HEK293 (cell line): Measurements from ENCODE around the gene WHRN.

ENCODE experiments used
- CTCF ChIA-PET: fragments of 350-600 bp; formaldehyde crosslinking; extraction: SDS; loops from one replicate; lab custom pipeline; 2021; ENCODE audit warnings: antibody characterized with exemption; lab: Yijun Ruan, JAX
- POLR2A ChIA-PET: fragments of 300-600 bp; formaldehyde crosslinking; extraction: SDS; loops from one replicate; lab custom pipeline; 2020; ENCODE audit warnings: antibody characterized with exemption, inconsistent platforms; lab: Yijun Ruan, JAX
- H3K27ac ChIP-seq: fragments of 200-500 bp; sonication (Bioruptor generic); 2 replicates; pipeline ENCODE4 v1.5.1; 2014; ENCODE audit warnings: low read depth, low read length, control low read depth, inconsistent platforms; ENCODE audit errors: extremely low read depth
- H3K36me3 ChIP-seq, 2 experiments: fragments of 200-500 bp in 1 of 2; sonication (Bioruptor generic) in 1 of 2; 1 replicate in 1 of 2; 2 replicates in 1 of 2; pipeline ENCODE4 v1.5.1; 2014 to 2017; ENCODE audit warnings: inconsistent platforms in 2 of 2, low read length in 2 of 2; ENCODE audit not compliant: control insufficient read depth in 2 of 2, insufficient read depth in 1 of 2
- H3K4me1 ChIP-seq: fragments of 200-500 bp; sonication (Bioruptor generic); 2 replicates; pipeline ENCODE4 v1.5.1; 2014; ENCODE audit warnings: mild to moderate bottlenecking, low read length, inconsistent platforms; ENCODE audit not compliant: control insufficient read depth, insufficient read depth
- H3K4me3 ChIP-seq: 2 replicates; pipeline ENCODE4 v1.5.1; 2011; ENCODE audit warnings: low read depth, mild to moderate bottlenecking, control low read depth, low read length, moderate library complexity
- H3K9me3 ChIP-seq: fragments of 200-500 bp; sonication (Bioruptor generic); 2 replicates; pipeline ENCODE4 v1.5.1; 2014; ENCODE audit warnings: low read depth, low read length, inconsistent platforms; ENCODE audit not compliant: control insufficient read depth, insufficient read depth
- OSR2 ChIP-seq: fragments of 450-650 bp; formaldehyde crosslinking; IDR thresholded peaks from 2 replicates; pipeline ENCODE4 v1.5.1; 2016; ENCODE audit warnings: missing biosample characterization, missing genetic modification characterization
- YY2 ChIP-seq: fragments of 450-650 bp; formaldehyde crosslinking; IDR thresholded peaks from 2 replicates; pipeline ENCODE4 v1.5.1; 2016; ENCODE audit warnings: missing biosample characterization, missing genetic modification characterization
- ZNF175 ChIP-seq: fragments of 450-650 bp; formaldehyde crosslinking; IDR thresholded peaks from 2 replicates; pipeline ENCODE4 v1.5.1; 2016; ENCODE audit warnings: missing biosample characterization, missing genetic modification characterization
- ZNF302 ChIP-seq: fragments of 450-650 bp; formaldehyde crosslinking; IDR thresholded peaks from 2 replicates; pipeline ENCODE4 v1.5.1; 2016; ENCODE audit warnings: missing biosample characterization, missing genetic modification characterization, low read depth
- ZNF311 ChIP-seq: fragments of 450-650 bp; formaldehyde crosslinking; IDR thresholded peaks from 2 replicates; pipeline ENCODE4 v1.5.1; 2017; ENCODE audit warnings: missing biosample characterization, missing genetic modification characterization, borderline replicate concordance
- ZNF335 ChIP-seq: fragments of 450-650 bp; formaldehyde crosslinking; conservative IDR thresholded peaks from 2 replicates; pipeline ENCODE4 v1.5.1; 2016; ENCODE audit warnings: missing biosample characterization, missing genetic modification characterization
- ZNF366 ChIP-seq: fragments of 450-650 bp; formaldehyde crosslinking; conservative IDR thresholded peaks from 2 replicates; pipeline ENCODE4 v1.5.1; 2016; ENCODE audit warnings: missing biosample characterization, missing genetic modification characterization
- ZNF549 ChIP-seq: fragments of 450-650 bp; IDR thresholded peaks from 2 replicates; pipeline ENCODE4 v1.5.1; 2018; ENCODE audit warnings: missing biosample characterization, missing genetic modification characterization, mild to moderate bottlenecking, inconsistent platforms, moderate library complexity
- ZNF555 ChIP-seq: fragments of 450-650 bp; formaldehyde crosslinking; conservative IDR thresholded peaks from 2 replicates; pipeline ENCODE4 v1.5.1; 2017; ENCODE audit warnings: missing biosample characterization, mild to moderate bottlenecking, missing genetic modification characterization, inconsistent platforms
- ZNF660 ChIP-seq: fragments of 450-650 bp; IDR thresholded peaks from 2 replicates; pipeline ENCODE4 v1.5.1; 2018; ENCODE audit warnings: missing biosample characterization, mild to moderate bottlenecking, missing genetic modification characterization
- ZNF707 ChIP-seq: fragments of 450-650 bp; formaldehyde crosslinking; IDR thresholded peaks from 2 replicates; pipeline ENCODE4 v1.5.1; 2016; ENCODE audit warnings: missing biosample characterization, missing genetic modification characterization
- ZNF768 ChIP-seq: fragments of 450-650 bp; formaldehyde crosslinking; IDR thresholded peaks from 2 replicates; pipeline ENCODE4 v1.5.1; 2018; ENCODE audit warnings: missing biosample characterization, mild to moderate bottlenecking, missing genetic modification characterization
- ZSCAN16 ChIP-seq: fragments of 450-650 bp; formaldehyde crosslinking; IDR thresholded peaks from 2 replicates; pipeline ENCODE4 v1.5.1; 2016; ENCODE audit warnings: missing biosample characterization, missing genetic modification characterization
- TF ChIP-seq, protein P1 (sequence below): fragments of 450-650 bp; formaldehyde crosslinking; IDR thresholded peaks from 2 replicates; pipeline ENCODE4 v1.5.1; 2016; ENCODE audit warnings: missing biosample characterization, missing genetic modification characterization
- TF ChIP-seq, protein P2 (sequence below): fragments of 450-650 bp; formaldehyde crosslinking; IDR thresholded peaks from 2 replicates; pipeline ENCODE4 v1.5.1; 2016; ENCODE audit warnings: missing biosample characterization, missing genetic modification characterization
- TF ChIP-seq, protein P3 (sequence below): fragments of 450-650 bp; formaldehyde crosslinking; IDR thresholded peaks from 2 replicates; pipeline ENCODE4 v1.5.1; 2017; ENCODE audit warnings: missing biosample characterization, missing genetic modification characterization
- TF ChIP-seq, protein P4 (sequence below): fragments of 450-650 bp; formaldehyde crosslinking; optimal IDR thresholded peaks from 2 replicates; pipeline ENCODE3; 2016; ENCODE audit warnings: missing biosample characterization, mild to moderate bottlenecking, missing genetic modification characterization
- TF ChIP-seq, protein P5 (sequence below): fragments of 450-650 bp; formaldehyde crosslinking; IDR thresholded peaks from 2 replicates; pipeline ENCODE4 v1.5.1; 2016; ENCODE audit warnings: missing biosample characterization, missing genetic modification characterization, borderline replicate concordance

WHRN gene

DNA sequence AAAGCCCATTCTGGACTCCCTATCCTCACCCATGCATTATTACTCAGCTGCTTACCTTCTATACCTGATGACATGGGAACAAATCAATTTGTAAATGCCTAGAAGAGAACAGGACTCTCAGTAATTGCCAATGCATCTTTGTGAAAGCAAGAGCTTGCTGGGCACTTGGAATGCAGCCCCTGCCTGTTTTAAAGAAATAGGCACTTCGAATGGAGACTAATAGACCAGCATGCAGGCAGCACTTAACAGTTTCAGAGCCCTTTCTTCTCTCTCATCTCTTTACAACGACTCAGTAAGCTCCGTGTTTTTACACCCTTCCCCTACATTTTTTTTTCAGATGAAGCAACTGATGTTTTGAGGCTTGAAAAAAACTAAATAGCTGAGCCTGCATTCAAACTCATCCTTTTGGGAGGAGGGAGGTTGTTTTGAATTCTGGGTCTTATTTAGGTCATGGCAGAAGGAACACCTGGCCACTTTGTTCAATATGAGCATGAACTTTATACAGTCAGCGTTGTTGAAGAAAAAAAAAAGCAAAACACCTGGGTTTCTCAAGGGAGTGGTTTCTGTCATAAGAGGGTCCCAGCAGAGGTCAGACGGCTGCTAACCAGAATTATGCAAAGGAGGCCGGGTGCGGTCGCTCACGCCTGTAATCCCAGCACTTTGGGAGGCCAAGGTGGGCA is 34.6 kb upstream of the WHRN start:
- Histone ChIP-seq H3K4me3 (no peak overlapping the region), H3K36me3 (no peaks in the 10 kb centered on the region), H3K9me3 (no peaks in the 10 kb centered on the region), H3K4me1 (no peaks in the 10 kb centered on the region), H3K27ac (no peak overlapping the region)
- CTCF ChIA-PET = interaction anchor here (0.6 to 3.4 kb wide), 9 partner anchors 10 to 528 kb away, joined by 3 to 15 read pairs (median 4); partner anchors contain the start of gene TMEM268
- TF ChIP-seq ZNF707 (no peak), ZSCAN16 (tag by site-specific recombination) (no peak), ZNF335 (tag by site-specific recombination) (no peak), ZNF555 (tag by site-specific recombination) (no peak), ZNF366 (no peak), ZNF549 (tag by site-specific recombination) (no peak), YY2 (tag by site-specific recombination) (no peak), ZNF768 (tag by site-specific recombination) (no peak), ZNF660 (no peak), ZNF311 (tag by site-specific recombination) (no peak), ZNF302 (tag by site-specific recombination) (no peak), ZNF175 (no peak), OSR2 (tag by site-specific recombination) (no peak)
- TF ChIP-seq, protein P1, sequence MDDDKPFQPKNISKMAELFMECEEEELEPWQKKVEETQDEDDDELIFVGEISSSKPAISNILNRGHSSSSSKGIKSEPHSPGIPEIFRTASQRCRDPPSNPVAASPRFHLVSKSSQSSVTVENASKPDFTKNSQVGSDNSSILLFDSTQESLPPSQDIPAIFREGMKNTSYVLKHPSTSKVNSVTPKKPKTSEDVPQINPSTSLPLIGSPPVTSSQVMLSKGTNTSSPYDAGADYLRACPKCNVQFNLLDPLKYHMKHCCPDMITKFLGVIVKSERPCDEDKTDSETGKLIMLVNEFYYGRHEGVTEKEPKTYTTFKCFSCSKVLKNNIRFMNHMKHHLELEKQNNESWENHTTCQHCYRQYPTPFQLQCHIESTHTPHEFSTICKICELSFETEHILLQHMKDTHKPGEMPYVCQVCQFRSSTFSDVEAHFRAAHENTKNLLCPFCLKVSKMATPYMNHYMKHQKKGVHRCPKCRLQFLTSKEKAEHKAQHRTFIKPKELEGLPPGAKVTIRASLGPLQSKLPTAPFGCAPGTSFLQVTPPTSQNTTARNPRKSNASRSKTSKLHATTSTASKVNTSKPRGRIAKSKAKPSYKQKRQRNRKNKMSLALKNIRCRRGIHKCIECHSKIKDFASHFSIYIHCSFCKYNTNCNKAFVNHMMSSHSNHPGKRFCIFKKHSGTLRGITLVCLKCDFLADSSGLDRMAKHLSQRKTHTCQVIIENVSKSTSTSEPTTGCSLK = no peak
- TF ChIP-seq, protein P2, sequence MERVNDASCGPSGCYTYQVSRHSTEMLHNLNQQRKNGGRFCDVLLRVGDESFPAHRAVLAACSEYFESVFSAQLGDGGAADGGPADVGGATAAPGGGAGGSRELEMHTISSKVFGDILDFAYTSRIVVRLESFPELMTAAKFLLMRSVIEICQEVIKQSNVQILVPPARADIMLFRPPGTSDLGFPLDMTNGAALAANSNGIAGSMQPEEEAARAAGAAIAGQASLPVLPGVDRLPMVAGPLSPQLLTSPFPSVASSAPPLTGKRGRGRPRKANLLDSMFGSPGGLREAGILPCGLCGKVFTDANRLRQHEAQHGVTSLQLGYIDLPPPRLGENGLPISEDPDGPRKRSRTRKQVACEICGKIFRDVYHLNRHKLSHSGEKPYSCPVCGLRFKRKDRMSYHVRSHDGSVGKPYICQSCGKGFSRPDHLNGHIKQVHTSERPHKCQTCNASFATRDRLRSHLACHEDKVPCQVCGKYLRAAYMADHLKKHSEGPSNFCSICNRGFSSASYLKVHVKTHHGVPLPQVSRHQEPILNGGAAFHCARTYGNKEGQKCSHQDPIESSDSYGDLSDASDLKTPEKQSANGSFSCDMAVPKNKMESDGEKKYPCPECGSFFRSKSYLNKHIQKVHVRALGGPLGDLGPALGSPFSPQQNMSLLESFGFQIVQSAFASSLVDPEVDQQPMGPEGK (tag by site-specific recombination) = no peak
- TF ChIP-seq, protein P3, sequence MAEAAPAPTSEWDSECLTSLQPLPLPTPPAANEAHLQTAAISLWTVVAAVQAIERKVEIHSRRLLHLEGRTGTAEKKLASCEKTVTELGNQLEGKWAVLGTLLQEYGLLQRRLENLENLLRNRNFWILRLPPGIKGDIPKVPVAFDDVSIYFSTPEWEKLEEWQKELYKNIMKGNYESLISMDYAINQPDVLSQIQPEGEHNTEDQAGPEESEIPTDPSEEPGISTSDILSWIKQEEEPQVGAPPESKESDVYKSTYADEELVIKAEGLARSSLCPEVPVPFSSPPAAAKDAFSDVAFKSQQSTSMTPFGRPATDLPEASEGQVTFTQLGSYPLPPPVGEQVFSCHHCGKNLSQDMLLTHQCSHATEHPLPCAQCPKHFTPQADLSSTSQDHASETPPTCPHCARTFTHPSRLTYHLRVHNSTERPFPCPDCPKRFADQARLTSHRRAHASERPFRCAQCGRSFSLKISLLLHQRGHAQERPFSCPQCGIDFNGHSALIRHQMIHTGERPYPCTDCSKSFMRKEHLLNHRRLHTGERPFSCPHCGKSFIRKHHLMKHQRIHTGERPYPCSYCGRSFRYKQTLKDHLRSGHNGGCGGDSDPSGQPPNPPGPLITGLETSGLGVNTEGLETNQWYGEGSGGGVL = no peak
- TF ChIP-seq, protein P4, sequence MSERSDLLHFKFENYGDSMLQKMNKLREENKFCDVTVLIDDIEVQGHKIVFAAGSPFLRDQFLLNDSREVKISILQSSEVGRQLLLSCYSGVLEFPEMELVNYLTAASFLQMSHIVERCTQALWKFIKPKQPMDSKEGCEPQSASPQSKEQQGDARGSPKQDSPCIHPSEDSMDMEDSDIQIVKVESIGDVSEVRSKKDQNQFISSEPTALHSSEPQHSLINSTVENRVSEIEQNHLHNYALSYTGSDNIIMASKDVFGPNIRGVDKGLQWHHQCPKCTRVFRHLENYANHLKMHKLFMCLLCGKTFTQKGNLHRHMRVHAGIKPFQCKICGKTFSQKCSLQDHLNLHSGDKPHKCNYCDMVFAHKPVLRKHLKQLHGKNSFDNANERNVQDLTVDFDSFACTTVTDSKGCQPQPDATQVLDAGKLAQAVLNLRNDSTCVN = no peak
- TF ChIP-seq, protein P5, sequence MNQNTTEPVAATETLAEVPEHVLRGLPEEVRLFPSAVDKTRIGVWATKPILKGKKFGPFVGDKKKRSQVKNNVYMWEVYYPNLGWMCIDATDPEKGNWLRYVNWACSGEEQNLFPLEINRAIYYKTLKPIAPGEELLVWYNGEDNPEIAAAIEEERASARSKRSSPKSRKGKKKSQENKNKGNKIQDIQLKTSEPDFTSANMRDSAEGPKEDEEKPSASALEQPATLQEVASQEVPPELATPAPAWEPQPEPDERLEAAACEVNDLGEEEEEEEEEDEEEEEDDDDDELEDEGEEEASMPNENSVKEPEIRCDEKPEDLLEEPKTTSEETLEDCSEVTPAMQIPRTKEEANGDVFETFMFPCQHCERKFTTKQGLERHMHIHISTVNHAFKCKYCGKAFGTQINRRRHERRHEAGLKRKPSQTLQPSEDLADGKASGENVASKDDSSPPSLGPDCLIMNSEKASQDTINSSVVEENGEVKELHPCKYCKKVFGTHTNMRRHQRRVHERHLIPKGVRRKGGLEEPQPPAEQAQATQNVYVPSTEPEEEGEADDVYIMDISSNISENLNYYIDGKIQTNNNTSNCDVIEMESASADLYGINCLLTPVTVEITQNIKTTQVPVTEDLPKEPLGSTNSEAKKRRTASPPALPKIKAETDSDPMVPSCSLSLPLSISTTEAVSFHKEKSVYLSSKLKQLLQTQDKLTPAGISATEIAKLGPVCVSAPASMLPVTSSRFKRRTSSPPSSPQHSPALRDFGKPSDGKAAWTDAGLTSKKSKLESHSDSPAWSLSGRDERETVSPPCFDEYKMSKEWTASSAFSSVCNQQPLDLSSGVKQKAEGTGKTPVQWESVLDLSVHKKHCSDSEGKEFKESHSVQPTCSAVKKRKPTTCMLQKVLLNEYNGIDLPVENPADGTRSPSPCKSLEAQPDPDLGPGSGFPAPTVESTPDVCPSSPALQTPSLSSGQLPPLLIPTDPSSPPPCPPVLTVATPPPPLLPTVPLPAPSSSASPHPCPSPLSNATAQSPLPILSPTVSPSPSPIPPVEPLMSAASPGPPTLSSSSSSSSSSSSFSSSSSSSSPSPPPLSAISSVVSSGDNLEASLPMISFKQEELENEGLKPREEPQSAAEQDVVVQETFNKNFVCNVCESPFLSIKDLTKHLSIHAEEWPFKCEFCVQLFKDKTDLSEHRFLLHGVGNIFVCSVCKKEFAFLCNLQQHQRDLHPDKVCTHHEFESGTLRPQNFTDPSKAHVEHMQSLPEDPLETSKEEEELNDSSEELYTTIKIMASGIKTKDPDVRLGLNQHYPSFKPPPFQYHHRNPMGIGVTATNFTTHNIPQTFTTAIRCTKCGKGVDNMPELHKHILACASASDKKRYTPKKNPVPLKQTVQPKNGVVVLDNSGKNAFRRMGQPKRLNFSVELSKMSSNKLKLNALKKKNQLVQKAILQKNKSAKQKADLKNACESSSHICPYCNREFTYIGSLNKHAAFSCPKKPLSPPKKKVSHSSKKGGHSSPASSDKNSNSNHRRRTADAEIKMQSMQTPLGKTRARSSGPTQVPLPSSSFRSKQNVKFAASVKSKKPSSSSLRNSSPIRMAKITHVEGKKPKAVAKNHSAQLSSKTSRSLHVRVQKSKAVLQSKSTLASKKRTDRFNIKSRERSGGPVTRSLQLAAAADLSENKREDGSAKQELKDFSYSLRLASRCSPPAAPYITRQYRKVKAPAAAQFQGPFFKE (tag by site-specific recombination) = no peak
- POLR2A ChIA-PET = interaction anchor here (0.7 to 1.4 kb wide), 2 partner anchors 10 to 39 kb away, joined by 3 to 4 read pairs; no protein-coding TSS in a partner anchor
